ENCODE data around the gene BICDL1. TPM values are rescaled to one million over a fixed set of nuclear protein-coding genes. Genes with fewer than 3 reads are reported as not detected.

BICDL1 gene
- 66.4 TPM for total RNA-seq

DNA sequence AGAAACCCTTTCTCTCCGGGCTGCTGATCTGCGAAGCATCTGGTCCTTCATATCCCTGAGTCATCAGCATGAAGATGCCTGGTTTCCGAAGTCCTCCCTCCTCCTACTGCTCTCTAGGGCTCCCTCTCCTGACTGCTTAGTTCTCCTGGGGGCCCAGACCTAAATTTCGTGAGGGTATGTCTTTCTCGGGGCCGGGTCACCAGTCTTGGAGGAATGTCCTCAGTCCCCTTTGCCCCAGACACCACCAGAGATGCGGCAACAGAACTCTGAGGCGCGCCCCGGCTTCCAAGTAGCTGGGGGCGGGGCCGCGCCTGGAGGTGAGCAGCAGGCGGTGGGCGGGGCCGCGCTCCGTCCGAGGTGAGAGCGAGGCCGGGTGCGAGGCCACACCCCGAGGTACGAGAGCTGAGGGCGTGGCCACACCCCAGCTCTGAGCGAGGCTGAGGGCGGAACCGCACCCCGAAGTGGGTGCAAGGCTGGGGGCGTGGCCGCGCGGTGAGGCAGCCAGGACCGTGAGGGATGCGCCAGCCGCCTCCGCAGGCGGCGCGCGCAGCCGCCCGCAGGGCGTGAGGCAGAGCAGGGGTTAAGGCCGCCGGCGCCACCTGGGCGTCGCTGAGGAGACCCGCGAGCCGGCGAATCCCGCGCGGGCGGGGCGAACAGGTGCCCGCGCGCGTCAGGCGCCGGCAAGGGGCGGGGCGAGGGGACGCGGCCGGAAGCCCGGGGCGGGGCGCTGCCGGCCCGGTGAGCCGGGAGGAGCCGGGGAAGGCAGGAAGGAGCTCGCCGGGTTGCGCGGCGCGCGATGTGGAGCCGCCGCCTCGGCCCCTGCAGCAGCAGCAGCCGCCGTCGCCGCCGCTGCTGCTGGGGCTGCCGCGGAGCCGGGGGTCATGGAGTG lies at the start of gene BICDL1:
Gene BICDL1, plus strand, starts transcription at position 765 of the 889 bp plus-strand sequence. CDS start 633 bp downstream, outside the sequence.

GRCh38 chr12:120116441-120116791 lies 127.4 kb downstream of the BICDL1 start, which contains the start of gene RAB35:
Gene RAB35, minus strand, starts transcription at chr12:120116753. Its CDS starts 103 bp downstream, at chr12:120116650.

Small RNA genes within 50 kb of the gene (small RNA-seq; reads per million reads assigned to genes)
- not detected for gene AC004812.1 (ENCODE audit: low replicate concordance)

Other genes with a start within 250 kb of the BICDL1 start
- 24.4 TPM for gene CIT, start 111.9 kb upstream of the BICDL1 start, total RNA-seq
- gene RAB35, start 127.5 kb downstream of the BICDL1 start, total RNA-seq: 31.0 TPM
- 97.3 TPM for gene GCN1, start 205.5 kb downstream of the BICDL1 start, total RNA-seq
- 1,587 TPM for gene RPLP0, start 211.9 kb downstream of the BICDL1 start, total RNA-seq

Measured in parietal lobe (tissue), 2 donors.